H1 (cell line): ENCODE measurements around the gene ASTN2. TPM values are rescaled to one million over a fixed set of nuclear protein-coding genes. Genes with fewer than 3 reads are reported as not detected.

Experiments
- CTCF ChIA-PET: fragments of 300-600 bp; sonication (Branson Sonifier 250); formaldehyde crosslinking; loops from one replicate; lab custom pipeline; 2021; ENCODE audit not compliant: partially characterized antibody; lab: Charles Lee
- POLR2A ChIA-PET: fragments of 300-600 bp; sonication (Branson Sonifier 250); formaldehyde crosslinking; loops from one replicate; lab custom pipeline; 2021; ENCODE audit warnings: inconsistent platforms; ENCODE audit not compliant: partially characterized antibody; lab: Charles Lee
- DNase-seq, 2 experiments: peaks; one replicate each; pipeline versions ENCODE4 v3.0.0 to v3.0.0-alpha.2; 2010 to 2022; ENCODE audit warnings: low spot score in 2 of 2, low read depth in 1 of 2, mixed read lengths in 1 of 2
- FAIRE-seq: peaks from 2 replicates; lab custom pipeline; 2011; peaks lifted over from hg19 to GRCh38; lab: Jason Lieb, UNC
- H2AFZ ChIP-seq: 2 replicates; pipeline ENCODE4 v1.8.1; 2012; ENCODE audit warnings: low read length, inconsistent platforms
- H2AK5ac ChIP-seq: 2 replicates; pipeline ENCODE4 v1.6.1; 2013; ENCODE audit warnings: low read depth, low read length
- H2BK120ac ChIP-seq: replicated peaks from 2 replicates; pipeline ENCODE3; 2013; ENCODE audit warnings: low read depth, low read length, inconsistent platforms
- H2BK12ac ChIP-seq: 2 replicates; pipeline ENCODE4 v1.6.1; 2013; ENCODE audit warnings: low read depth, low read length
- H2BK15ac ChIP-seq: 2 replicates; pipeline ENCODE4 v1.6.1; 2013; ENCODE audit warnings: low read length
- H2BK20ac ChIP-seq: 2 replicates; pipeline ENCODE4 v1.6.1; 2013; ENCODE audit warnings: low read length
- H2BK5ac ChIP-seq: 2 replicates; pipeline ENCODE4 v1.6.1; 2013; ENCODE audit warnings: low read depth, low read length
- H3K14ac ChIP-seq: 2 replicates; pipeline ENCODE4 v1.6.1; 2013; ENCODE audit warnings: inconsistent platforms; ENCODE audit not compliant: insufficient read length
- H3K18ac ChIP-seq: 2 replicates; pipeline ENCODE4 v1.6.1; 2013; ENCODE audit warnings: low read length; ENCODE audit errors: extremely low read depth
- H3K23ac ChIP-seq: 2 replicates; pipeline ENCODE4 v1.6.1; 2013; ENCODE audit warnings: inconsistent platforms; ENCODE audit not compliant: insufficient read length
- H3K23me2 ChIP-seq: 2 replicates; pipeline ENCODE4 v1.6.1; 2013; ENCODE audit warnings: low read depth, low read length
- H3K27ac ChIP-seq: 2 replicates; pipeline ENCODE4 v1.6.1; 2011; ENCODE audit warnings: low read depth, low read length, inconsistent platforms
- H3K27me3 ChIP-seq, 4 experiments: replicated peaks in 1 of 4; 1 replicate in 1 of 4; 2 replicates in 3 of 4; pipeline versions ENCODE4 v1.6.1 to v1.8.1; 2011 to 2013; ENCODE audit warnings: low read length in 3 of 4, mild to moderate bottlenecking in 3 of 4, inconsistent platforms in 2 of 4, mixed read lengths in 2 of 4, moderate library complexity in 1 of 4; ENCODE audit not compliant: control insufficient read depth in 3 of 4, insufficient read depth in 3 of 4; ENCODE audit errors: extremely low read depth in 1 of 4
- H3K36me3 ChIP-seq, 4 experiments: 2 replicates each; pipeline versions ENCODE4 v1.6.1 to v1.8.1; 2011 to 2013; ENCODE audit warnings: mild to moderate bottlenecking in 4 of 4, low read length in 3 of 4, moderate library complexity in 2 of 4, control low read depth in 1 of 4, inconsistent platforms in 1 of 4; ENCODE audit not compliant: insufficient read depth in 4 of 4, control insufficient read depth in 2 of 4
- H3K4ac ChIP-seq: replicated peaks from 2 replicates; pipeline ENCODE3; 2013; ENCODE audit warnings: low read length, low read depth, mixed read lengths, inconsistent platforms; ENCODE audit not compliant: insufficient read length
- H3K4me1 ChIP-seq, 4 experiments: replicated peaks in 1 of 4; 1 replicate in 1 of 4; 2 replicates in 3 of 4; pipeline versions ENCODE4 v1.6.1 to v1.8.1; 2011 to 2013; ENCODE audit warnings: low read length in 3 of 4, inconsistent platforms in 2 of 4, mixed read lengths in 1 of 4; ENCODE audit not compliant: insufficient read depth in 4 of 4, control insufficient read depth in 3 of 4
- H3K4me2 ChIP-seq, 2 experiments: 2 replicates each; pipeline versions ENCODE4 v1.6.1 to v1.8.1; 2011 to 2013; ENCODE audit warnings: low read depth in 2 of 2, low read length in 2 of 2, control low read depth in 1 of 2, inconsistent platforms in 1 of 2, mild to moderate bottlenecking in 1 of 2; ENCODE audit not compliant: insufficient read depth in 1 of 2
- H3K4me3 ChIP-seq, 4 experiments: fragments of 200-600, 300-600 bp in 1 of 4; sonication (generic), shearing (Covaris generic), sonication (Bioruptor Twin) in 1 of 4; 2 replicates each; pipeline versions ENCODE4 v1.5.1 to v1.8.1; 2011 to 2016; ENCODE audit warnings: low read length in 4 of 4, low read depth in 3 of 4, control low read depth in 2 of 4, inconsistent platforms in 2 of 4, mild to moderate bottlenecking in 2 of 4, mixed read lengths in 1 of 4, moderate library complexity in 1 of 4; ENCODE audit not compliant: insufficient read depth in 2 of 4; ENCODE audit errors: extremely low read depth in 1 of 4
- H3K56ac ChIP-seq: replicated peaks from 2 replicates; pipeline ENCODE3; 2013; ENCODE audit warnings: low read depth, mild to moderate bottlenecking, mixed read lengths, low read length, inconsistent platforms; ENCODE audit not compliant: insufficient read length
- H3K79me1 ChIP-seq: 2 replicates; pipeline ENCODE4 v1.6.1; 2013; ENCODE audit warnings: low read depth, low read length, control low read depth
- H3K79me2 ChIP-seq, 2 experiments: 2 replicates each; pipeline versions ENCODE4 v1.6.1 to v1.8.1; 2012 to 2013; ENCODE audit warnings: low read length in 2 of 2, mild to moderate bottlenecking in 2 of 2, inconsistent platforms in 1 of 2; ENCODE audit not compliant: insufficient read depth in 2 of 2, control insufficient read depth in 1 of 2
- H3K9ac ChIP-seq, 4 experiments: replicated peaks in 1 of 4; 1 replicate in 1 of 4; 2 replicates in 3 of 4; pipeline versions ENCODE4 v1.6.1 to v1.8.1; 2011 to 2013; ENCODE audit warnings: low read depth in 3 of 4, low read length in 3 of 4, control low read depth in 2 of 4, mild to moderate bottlenecking in 2 of 4, moderate library complexity in 2 of 4, inconsistent platforms in 1 of 4; ENCODE audit errors: extremely low read depth in 1 of 4
- H3K9me3 ChIP-seq, 2 experiments: 2 replicates each; pipeline versions ENCODE4 v1.6.1 to v1.8.1; 2012 to 2013; ENCODE audit warnings: mild to moderate bottlenecking in 2 of 2, moderate library complexity in 2 of 2, control low read depth in 1 of 2, inconsistent platforms in 1 of 2, low read depth in 1 of 2, low read length in 1 of 2, mixed read lengths in 1 of 2; ENCODE audit not compliant: insufficient read depth in 2 of 2
- H4K20me1 ChIP-seq, 2 experiments: replicated peaks in 1 of 2; 2 replicates each; pipeline versions ENCODE3 to v1.8.1; 2011 to 2013; ENCODE audit warnings: inconsistent platforms in 2 of 2, low read length in 2 of 2, mild to moderate bottlenecking in 1 of 2; ENCODE audit not compliant: insufficient read depth in 2 of 2, control insufficient read depth in 1 of 2
- H4K5ac ChIP-seq: 2 replicates; pipeline ENCODE4 v1.6.1; 2013; ENCODE audit warnings: low read length, low read depth, mixed read lengths, inconsistent platforms; ENCODE audit not compliant: insufficient read length
- H4K8ac ChIP-seq: 2 replicates; pipeline ENCODE4 v1.8.0; 2013; ENCODE audit warnings: mild to moderate bottlenecking, moderate library complexity, low read length, inconsistent platforms; ENCODE audit not compliant: insufficient read depth; ENCODE audit errors: extremely low read depth
- H4K91ac ChIP-seq: replicated peaks from 2 replicates; pipeline ENCODE3; 2013; ENCODE audit warnings: low read length, mixed read lengths, inconsistent platforms; ENCODE audit not compliant: insufficient read length
- HDAC2 ChIP-seq, 2 experiments: fragments of 300-600 bp in 1 of 2; sonication (generic) in 1 of 2; IDR thresholded peaks; 2 replicates each; pipeline ENCODE4 v1.6.1; 2011 to 2012; ENCODE audit warnings: low read depth in 2 of 2, low read length in 2 of 2, mild to moderate bottlenecking in 2 of 2, moderate library complexity in 2 of 2, borderline replicate concordance in 1 of 2, inconsistent platforms in 1 of 2
- HDAC6 ChIP-seq: IDR thresholded peaks from one replicate; pipeline ENCODE4 v1.7.1; 2012; ENCODE audit warnings: low read depth, mild to moderate bottlenecking, inconsistent platforms, low read length, moderate library complexity
- SAP30 ChIP-seq: fragments of 300-600 bp; sonication (generic); IDR thresholded peaks from 2 replicates; pipeline ENCODE4 v1.7.1; 2012; ENCODE audit warnings: low read length, moderate library complexity, mild to moderate bottlenecking, inconsistent platforms; ENCODE audit not compliant: insufficient read depth, insufficient replicate concordance
- polyA plus RNA-seq, 7 experiments: library from polyadenylated mRNA; depleted of rRNA in 3 of 7; stranded (reverse) in 5 of 7; unstranded in 2 of 7; fragments of >200 nt in 5 of 7; fragments of 200-250 nt in 2 of 7; gene quantifications; 1 replicate in 5 of 7; 2 replicates in 1 of 7; 4 replicates in 1 of 7; pipeline versions ENCODE4 v1.2.1 to v1.2.3, GENCODE V29; 2011 to 2013; ENCODE audit warnings: missing spikeins in 2 of 7, mixed read lengths in 2 of 7
- total RNA-seq: library from RNA; stranded (reverse); fragmentation: NEBNext Ultra II Directional; extraction: Animal tissue kit (Norgen Biotek cat#: 25700); gene quantifications from 2 replicates; pipeline ENCODE4 v1.2.1, GENCODE V29; 2021

Gene ASTN2
- total and polyA plus RNA-seq, 2 of the 8 experiments (the other 6 are each of a cell fraction or from before 2014, with no cell fraction given), result 8.2 to 13.7 TPM

DNA sequence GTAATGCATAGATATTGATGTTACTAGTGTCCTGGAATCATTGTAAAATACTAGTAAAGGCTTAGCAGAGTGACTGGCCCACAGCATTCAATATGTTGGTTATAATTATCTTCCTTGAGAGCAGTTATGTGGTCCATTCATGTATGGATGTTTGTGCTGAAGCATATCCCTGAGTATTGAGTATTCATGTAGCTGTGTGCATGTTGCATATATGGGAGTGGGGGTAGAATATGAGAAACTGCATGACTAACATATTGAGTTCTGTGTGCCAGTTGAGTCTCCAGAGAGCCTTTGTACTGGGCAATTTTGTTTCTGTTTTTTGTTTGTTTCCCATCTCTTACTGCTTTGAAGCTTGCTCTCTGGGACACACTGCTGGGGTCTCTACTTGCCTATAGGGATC lies 950.4 kb downstream of the ASTN2 start:
- H3K14ac ChIP-seq, result no peak overlapping the region
- ChIA-PET CTCF (interaction anchor here (0.7 to 1.6 kb wide), 4 partner anchors 10 to 583 kb away, joined by 3 to 5 read pairs (median 4); no protein-coding TSS in a partner anchor), POLR2A (no interaction called here)
- no peak overlapping the region for H2AFZ ChIP-seq
- H4K5ac ChIP-seq, result no peak overlapping the region
- no peaks in the 10 kb centered on the region for H3K79me2 ChIP-seq
- no peaks in the 10 kb centered on the region; the same call in 1 of the 2 replicates for H3K23me2 ChIP-seq
- FAIRE-seq (no peak), DNase-seq (no peak)
- H3K23ac ChIP-seq, result no peak overlapping the region
- no peak overlapping the region for H2BK15ac ChIP-seq
- no peak overlapping the region for H3K4ac ChIP-seq
- no peak overlapping the region for H2BK5ac ChIP-seq
- no peak overlapping the region for H2AK5ac ChIP-seq
- no peaks in the 10 kb centered on the region for H3K36me3 ChIP-seq
- H3K4me1 ChIP-seq, result peaks cover 0 to 10% (median 4%) of the 10 kb centered on the region in 4 experiments; a peak in 3 of 7 replicates
- H4K20me1 ChIP-seq, result no peaks in the 10 kb centered on the region
- H3K9me3 ChIP-seq, result no peaks in the 10 kb centered on the region
- no peak overlapping the region for H3K4me3 ChIP-seq
- H3K27me3 ChIP-seq, result no peaks in the 10 kb centered on the region
- no peak overlapping the region for H2BK12ac ChIP-seq
- H4K8ac ChIP-seq, result no peak overlapping the region
- H3K9ac ChIP-seq, result no peak overlapping the region
- no peak overlapping the region for H2BK20ac ChIP-seq
- H3K56ac ChIP-seq, result no peak overlapping the region
- no peak overlapping the region for H4K91ac ChIP-seq
- H3K18ac ChIP-seq, result no peak overlapping the region
- H3K79me1 ChIP-seq, result no peaks in the 10 kb centered on the region
- H2BK120ac ChIP-seq, result no peak overlapping the region
- no peak overlapping the region for H3K4me2 ChIP-seq
- H3K27ac ChIP-seq, result no peak overlapping the region
- no peak for TF ChIP-seq SAP30
- TF ChIP-seq HDAC2 (IDR thresholded peaks at IDR 0.05; ENCODE audit: borderline replicate concordance in 1 of 2, low read depth in 2 of 2, low read length in 2 of 2), result no peak
- no peak for TF ChIP-seq HDAC6
